HG03025 (cell line): ENCODE results near the gene THBS1.
A peak's percentile ranks its signal among the peaks of the same experiment; 100 is the strongest.

ENCODE experiments used
- ATAC-seq: cut with Tn5 transposase; IDR thresholded peaks from one replicate; pipeline ENCODE4 v1.9.1; 2021; ENCODE audit warnings: mild to moderate bottlenecking, moderate library complexity; ENCODE audit not compliant: unreplicated experiment, low FRiP score

THBS1 gene

DNA sequence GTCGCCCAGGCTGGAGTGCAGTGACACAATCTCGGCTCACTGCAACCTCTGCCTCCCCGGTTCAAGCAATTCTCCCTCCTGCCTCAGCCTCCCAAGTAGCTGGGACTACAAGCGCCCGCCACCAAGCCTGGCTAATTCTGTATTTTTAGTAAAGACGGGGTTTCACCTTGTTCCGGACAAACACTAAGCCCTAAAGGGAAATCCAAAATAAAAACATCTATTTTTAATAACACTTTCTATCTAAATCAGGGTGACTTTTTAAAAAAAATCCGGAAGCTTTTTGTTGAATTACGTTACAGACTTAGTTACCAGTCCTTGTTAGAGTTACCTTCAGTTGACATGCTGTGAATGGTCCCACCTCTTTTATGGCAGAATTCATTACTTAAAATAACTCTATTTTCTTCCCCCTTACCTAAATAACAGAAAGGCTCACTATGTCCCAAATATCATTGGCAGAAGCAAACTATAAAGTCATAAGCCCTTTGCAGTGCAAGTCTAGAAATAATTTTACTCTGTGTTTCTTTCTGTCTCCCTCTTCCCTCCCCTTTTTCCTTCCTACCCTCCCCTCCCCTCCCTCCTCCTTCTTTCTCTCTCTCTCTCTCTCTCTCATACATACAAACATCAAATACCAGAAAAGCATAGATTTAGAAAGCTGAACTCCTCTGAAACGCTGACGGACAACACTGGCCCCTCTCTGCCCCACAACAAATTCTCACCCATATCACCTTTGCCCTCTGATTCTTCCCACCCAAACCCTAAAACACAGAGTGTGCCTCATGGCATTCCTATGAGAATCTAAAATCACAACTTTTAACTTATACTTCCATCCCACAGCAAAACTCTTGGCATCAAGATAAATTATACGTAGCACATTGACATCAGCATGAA is 18.3 kb downstream of the THBS1 start:
- ATAC-seq: no peak

DNA sequence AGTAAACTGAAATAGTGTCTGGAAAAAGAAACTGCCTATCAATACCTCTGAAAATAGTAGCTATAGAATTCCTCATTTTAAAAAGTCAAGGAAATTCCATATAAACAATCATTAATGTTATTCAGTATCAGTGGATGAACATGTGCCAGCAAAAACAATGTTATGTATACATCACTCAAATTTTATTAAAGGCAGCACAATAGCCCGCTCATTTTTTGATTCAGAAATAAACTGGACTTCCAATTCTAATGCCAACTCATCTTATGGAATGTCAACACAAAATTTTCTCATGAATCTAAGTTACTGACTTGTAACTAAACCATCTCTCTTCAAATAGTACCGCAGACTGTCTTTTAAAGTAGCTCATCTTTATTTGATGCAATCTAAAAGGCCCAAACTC is 19.0 kb downstream of the THBS1 start:
- ATAC-seq: no peak

DNA sequence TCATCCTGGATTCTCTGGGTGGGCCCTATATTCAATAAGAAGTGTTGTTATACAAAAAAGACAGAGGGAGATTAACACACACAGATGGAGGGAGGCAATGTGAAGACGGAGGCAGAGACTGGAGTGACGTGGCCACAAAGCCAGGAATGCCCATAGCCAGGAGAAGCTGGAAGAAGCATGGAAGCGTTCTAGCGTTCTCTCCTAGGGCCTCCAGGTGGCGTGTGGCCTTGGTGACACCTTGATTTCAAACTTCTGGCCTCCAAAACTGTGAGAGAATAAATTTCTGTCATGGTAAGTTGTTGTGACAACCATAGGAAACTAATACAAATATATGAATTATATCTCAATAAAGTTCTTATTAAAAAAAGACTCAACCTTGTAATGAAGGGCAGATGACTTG is 21.3 kb downstream of the THBS1 start:
- ATAC-seq: no peak

DNA sequence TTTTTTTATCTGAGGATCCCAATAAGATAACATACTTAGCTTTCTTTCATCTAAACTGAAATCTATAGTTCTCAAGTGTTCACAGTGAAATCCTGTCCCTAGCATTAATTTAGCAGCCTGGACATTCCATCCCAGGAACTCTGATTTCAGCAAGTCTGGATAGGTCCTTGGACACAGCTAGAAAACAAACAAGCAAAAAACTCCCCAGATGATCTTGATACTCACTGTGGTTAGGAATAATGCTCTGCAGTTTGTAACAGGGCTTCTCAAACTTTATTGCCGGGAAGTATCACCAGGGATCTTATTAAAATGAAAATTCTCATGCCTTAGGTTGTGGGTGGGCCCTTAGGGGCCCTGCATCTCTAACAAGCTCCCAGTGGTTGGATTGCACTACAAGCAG is 24.3 kb downstream of the THBS1 start:
- no peak for ATAC-seq

DNA sequence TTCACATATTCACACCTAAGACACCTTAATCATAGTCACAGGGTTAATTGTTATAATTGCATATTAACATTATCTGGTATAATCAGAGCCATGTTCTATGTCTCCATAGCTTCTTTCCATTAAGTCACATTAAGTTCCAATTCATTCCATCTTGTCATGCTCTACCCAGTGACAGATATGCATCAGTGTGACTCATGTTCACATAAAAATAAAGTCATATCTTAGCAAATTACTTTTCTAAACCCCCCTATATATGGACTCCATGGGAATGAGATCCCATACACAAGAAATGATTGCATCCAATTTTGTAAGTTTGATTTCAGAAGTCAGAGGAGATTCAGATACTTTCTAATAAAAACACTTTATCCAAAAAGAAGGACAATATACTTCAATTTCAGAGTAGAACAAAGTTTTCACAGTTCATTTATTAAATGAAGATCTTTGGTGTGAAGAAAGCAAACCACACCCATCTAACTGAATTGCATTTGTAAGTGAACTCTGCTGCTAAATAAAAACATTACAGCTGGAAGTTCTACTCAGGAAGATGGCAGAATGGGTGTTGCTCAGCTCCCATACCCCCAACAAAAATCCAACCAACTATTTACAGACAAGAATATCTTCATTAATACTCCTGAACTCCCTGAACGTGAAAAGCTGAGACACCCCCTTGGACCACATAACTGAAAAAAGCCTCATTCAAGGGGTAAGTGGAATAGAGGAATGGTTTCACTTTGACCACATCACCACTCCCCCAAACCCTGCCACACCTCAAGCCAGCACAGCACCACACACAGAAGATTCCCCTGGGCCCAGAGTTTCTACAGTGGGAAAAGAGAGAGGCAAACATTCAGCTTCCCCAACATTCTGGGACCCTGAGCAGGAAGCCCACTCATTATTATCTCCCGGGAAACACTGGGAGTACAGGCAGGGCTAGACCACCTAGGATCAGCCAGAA is 27.6 kb downstream of the THBS1 start:
- ATAC-seq: no peak

DNA sequence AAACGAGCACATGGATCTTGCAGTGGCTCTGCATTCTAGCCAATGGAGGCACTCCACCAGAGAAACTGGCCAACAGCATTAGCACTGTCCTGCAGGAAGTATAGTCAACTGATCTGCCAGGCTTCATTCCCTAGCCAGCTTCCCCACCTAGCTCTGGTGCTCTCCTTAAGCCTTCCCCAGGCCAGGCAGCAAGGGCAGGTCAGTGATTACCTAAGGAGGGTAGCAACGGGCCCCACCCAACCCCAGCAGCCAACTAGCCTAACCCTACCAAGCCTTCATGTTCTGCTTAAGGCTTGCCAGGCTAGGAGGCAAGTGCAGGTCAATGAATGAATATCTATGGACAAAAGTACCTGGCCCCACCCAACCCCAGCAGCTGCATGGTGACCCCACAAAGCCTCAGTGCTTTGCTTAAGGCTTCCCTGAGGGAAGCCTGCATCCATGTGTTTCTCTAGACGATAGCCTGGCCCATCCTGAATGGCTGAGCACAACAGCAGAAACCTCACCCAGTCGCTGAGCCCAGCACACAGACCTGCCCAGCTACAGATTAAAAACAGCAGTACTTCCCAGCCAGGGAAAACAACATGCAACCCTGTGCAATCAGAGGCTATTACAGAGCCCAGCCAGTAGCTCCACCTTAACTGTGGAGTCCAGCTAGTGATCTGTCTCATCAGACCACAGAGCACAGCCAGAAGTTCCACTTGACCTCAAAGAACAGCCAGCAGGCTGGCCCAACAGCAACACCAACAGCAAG is 28.5 kb downstream of the THBS1 start:
- ATAC-seq: no peak

DNA sequence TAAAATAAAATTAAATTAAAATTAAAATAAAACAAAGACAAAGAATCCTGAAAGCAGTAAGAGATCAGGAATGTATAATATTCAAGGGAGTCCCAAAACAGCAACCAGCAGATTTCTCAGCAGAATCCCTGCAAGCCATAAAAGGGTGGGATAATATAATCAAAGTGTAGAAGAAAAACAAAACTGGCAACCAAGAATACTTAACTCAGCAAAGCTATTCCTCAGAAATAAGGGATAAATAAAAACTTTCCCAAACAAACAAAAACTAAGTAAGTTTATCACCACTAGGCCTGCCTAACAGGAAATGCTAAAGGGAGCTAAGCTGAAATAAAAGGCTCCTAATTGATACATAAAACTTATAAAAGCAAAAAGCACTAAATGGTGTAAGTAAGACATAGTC is 29.8 kb downstream of the THBS1 start:
- no peak for ATAC-seq

DNA sequence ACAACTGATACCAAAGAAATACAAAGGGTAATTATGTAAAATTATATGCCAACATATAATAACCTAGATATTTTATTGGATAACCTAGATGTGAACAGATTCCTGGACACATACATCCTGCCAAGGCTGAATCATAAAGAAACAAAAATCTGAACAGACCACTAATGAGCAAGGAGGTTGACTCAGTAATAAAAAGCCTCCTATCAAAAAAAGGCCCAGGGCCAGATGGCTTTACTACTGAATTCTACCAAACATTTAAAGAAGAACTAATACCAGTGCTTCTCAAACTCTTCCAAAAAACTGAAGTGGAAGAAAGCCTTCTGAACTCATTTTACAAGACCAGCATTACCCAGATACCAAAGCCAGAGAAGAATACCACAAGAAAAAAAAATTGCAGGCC is 32.4 kb downstream of the THBS1 start:
- no peak for ATAC-seq

DNA sequence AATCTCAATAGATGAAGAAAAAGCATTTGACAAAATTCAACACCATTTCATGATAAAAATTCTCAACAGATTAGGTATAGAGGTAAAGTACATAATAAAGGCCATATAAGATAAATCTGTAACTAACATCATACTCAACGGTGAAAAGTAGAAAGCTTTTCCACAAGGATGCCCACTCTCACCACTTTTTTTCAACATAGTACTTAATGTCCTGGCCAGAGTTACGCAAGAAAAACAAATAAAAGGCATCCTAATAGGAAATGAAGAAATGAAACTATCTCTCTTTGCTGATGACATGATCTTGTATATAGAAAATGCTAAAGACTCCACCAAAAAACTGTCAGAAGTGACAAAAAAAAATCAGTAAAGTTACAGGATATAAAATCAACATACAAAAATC is 33.0 kb downstream of the THBS1 start:
- ATAC-seq: no peak

DNA sequence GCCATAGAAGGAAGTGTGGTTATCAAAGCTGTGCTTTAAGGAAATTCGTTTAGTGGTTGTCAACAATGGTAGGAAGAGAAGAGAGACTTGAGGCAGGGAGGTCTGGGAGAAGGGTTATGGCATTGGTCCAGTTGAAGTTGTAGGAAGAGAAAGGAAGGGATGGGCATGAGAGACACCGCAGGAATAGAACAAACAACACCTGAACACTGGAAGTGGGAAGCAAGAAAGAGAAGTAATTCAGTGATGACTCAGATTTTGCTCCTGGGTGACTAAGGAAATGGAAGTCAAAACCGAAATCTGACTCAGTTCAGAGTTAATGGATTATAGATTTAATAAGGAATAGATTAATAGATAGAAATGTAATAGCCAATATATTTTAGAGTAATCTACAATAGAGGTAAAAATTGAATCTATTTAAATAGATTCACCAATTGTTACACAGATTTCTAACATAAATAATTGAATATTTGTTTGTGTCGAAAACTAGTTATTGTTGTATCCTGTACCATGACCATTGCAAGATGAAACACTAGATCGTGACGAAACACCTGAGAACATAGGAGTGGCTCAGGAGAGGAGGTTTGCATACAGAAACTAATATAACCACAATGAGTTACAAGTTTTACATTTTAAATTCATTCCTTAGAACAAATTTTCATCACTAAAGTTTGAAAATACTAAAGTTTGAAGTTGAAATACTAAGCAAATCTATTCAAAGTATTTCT is 36.0 kb downstream of the THBS1 start:
- ATAC-seq: no peak

DNA sequence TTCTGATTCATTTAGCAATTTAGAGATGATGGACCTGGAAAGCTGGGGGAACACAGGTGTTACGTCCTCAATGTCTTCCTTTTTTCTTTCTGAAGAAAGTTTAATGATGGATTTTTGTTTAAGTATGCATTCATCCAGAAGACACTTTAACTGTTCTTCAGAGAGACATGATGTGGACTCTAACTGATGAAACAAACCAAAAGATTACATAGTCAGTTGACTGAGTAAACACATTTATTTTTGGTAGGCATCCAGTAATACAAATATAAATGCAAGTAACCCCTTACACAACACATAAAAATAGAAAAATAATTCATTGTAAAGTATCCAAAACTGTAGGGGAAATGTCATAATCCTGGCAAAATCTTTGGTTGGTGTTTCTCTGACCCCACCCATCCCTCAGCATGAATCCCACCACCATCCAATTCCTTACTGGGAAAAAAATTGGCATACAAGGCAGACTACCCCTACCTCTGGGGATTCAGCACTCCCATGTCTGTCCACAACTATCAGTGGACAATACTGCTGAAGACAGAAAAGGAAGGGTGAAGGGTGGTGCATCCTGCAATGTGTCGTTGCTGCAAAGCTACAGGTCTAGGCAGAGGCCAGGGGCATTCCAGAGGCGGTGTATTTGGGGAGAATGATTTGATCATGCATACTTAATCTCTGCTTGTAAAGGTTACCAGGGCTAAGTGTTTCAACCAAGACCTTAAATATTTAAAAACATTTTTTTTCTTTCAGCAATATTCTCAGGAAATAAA is 37.4 kb downstream of the THBS1 start:
- ATAC-seq: no peak

DNA sequence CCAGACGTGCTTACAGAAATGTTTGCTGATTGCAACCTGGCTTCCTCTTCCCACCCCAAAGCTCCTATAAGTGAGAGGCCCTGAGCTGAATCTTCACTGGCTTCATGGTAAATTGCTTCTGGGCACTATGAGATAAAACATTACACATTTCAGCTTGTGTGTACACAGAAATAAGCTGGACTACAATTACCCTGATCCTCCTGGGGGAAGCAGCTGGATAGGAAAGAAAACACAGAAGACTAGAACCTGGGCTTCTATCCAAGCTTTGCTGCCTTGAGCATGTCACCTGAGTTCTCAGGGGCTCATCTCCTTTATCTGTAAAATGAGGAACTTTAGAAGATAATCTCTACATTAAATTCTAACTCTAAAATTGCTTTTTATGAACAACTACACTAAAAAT is 40.3 kb downstream of the THBS1 start:
- ATAC-seq: no peak

DNA sequence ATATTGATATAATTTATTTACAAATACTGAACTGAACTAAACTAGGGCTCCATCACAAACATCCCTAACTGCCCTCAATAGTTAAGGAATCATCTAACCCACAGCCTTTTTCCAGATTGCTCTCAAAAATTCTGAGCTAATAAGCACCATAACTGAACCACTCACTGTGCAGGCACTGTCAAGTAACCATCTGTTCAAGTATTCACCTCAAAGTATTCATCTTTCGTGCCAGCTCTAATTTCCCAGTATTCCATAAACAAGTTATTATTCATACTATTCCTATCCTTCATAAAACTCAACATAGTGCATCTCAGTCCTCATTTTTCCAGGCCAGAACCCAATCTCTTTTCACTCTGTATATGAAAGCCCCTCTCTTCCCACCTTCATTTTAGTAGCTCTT is 41.1 kb downstream of the THBS1 start:
- no peak for ATAC-seq

DNA sequence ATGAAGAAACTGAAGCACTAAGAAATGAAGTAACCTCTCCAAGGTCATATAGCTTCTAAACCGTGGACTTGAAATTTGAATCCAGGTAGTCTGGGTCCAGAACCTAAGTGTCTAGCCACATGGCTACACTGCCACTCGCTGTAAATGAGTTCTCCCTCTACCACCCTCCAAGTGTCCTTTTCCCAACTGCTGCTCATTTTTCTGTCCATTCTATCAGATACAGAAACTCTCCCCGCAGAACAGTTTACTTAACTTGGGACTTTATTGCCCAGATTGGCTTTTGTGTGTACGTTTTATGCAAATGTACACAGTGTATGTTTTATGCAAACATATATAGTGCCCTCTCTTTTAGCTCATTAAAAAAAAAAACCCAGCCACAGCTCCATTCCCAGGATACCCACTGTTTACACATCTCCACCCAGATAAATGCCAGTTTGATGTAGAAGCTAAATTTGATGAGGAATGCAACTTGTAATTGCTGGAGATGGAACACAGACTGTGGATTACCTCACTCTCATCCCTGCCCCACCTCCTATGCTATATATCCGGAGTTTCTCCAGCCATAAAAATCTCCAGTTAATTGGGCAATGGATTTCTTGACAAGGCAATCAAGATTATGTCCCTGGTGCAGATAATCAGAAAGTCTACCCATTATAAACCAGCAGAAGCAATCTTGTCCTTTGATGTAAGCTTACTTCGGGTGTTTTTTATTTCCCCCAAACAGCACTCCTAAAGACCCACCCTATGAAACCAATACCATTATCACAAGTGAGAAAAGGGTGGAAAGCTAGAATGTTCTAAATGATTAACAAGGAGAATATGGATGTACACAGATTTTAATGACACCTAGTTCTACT is 42.0 kb downstream of the THBS1 start:
- no peak for ATAC-seq

DNA sequence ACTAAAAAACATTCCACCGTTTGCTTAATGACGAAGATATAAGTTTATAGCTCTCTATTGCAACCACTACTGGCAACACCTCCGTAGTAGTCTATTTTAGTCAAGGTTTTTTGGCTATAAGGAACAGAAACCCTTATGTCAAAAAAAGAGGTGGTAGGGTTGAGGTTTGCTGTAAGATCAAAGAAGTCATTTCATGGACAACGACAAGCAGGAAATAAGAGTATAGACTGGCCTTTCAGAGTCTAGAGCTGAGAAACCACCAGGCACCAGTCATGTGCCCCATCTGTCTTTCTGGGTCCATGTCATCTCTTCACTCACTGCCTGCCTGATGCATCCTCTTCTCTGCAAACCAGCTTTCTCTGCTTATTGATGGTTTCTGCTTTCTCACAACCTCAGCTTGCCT is 42.7 kb downstream of the THBS1 start:
- peak; percentile 90 for ATAC-seq

DNA sequence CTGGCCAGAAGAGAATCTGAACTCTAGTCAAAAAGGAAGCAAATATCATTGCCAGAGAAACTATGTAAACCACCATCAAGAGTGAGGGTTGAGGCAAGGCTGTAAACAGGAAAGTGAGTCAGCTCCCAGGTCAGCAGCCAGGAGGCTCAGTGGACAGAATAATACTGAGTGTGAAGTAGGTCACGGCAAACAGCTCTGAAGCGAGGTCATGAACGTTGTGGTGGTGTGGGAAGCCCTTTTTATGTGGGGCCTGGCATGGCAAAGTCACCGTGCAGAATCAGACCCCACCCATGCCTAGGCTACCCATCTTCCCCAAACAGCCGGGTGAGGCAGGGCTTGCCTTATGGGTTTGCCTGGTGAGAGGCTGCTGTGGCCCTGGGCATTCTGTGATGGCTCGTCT is 43.9 kb downstream of the THBS1 start:
- ATAC-seq: no peak

DNA sequence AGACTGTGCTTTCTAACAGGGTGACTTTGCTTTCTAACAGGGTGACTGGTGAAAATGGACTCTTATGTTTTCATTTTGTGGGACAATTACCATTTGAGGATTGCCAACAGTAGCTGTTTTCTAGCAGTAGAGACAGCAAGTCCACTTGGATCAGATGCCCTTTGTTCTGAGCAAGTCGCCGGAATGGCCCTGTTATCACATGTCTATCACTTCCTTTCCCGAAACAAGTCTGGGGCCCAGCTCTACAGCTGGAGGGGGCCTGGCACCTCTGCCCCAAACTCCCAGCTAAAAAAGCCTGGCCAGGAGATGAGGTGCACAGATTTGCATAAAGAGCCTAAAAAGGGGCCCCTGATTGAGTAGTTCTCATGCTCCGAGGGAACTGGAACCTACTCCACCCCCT is 44.6 kb downstream of the THBS1 start:
- ATAC-seq: no peak

DNA sequence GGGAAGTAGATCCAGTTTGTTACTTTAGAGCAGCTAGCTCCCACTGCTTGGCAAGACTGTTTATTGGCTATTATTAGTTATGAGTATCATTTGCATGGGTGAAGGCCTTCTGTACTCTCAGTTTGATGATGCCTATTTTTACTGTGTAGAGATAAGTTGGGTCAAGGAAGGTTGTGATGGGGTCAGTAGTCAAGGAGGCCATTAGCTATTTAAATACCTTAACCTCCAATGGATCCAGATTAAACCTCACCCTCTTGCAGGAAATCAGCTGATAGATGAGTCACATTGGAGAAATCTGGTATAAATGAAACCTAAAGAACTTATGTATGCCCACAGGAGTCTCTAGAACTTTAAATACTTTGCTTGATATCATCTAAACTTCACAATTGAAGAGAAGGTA is 45.0 kb downstream of the THBS1 start:
- ATAC-seq: no peak
